ENCODE measurements around the gene RBBP4. TPM values are rescaled to one million over a fixed set of nuclear protein-coding genes. Genes with fewer than 3 reads are reported as not detected.

The RBBP4 gene
- total and polyA plus RNA-seq, 2 of the 13 experiments (the other 11 are each of a cell fraction or from before 2014, with no cell fraction given) = 64.4 to 166 TPM

- TF ChIP-seq ZNF776 (CRISPR knock-in tag; IDR thresholded peaks at IDR 0.05) = no peak
- no peak for TF ChIP-seq PAWR (CRISPR knock-in tag; IDR thresholded peaks at IDR 0.05; ENCODE audit: borderline replicate concordance)
- TF ChIP-seq FOSL1 (CRISPR knock-in tag; IDR thresholded peaks at IDR 0.05; ENCODE audit: borderline replicate concordance) = peak; percentile 18; the same call in 1 of the 2 replicates
- TF ChIP-seq ZNF446 (CRISPR knock-in tag; IDR thresholded peaks at IDR 0.05) = no peak
- no peak for TF ChIP-seq NR2F6 (IDR thresholded peaks at IDR 0.05)
- TF ChIP-seq NR2F6 (CRISPR knock-in tag; IDR thresholded peaks at IDR 0.05) = no peak
- TF ChIP-seq HMGXB4 (CRISPR knock-in tag; IDR thresholded peaks at IDR 0.05; ENCODE audit: borderline replicate concordance in 1 of 2, low read depth in 1 of 2) = 0 out of 4 replicates have a peak, but pooled peaks of 1 of the 2 experiments have one; percentile 19
- TF ChIP-seq HMGXB3 (CRISPR knock-in tag; IDR thresholded peaks at IDR 0.05; ENCODE audit: borderline replicate concordance) = no peak
- 0 out of 2 replicates have a peak, but pooled peaks have one; percentile 63 for TF ChIP-seq NFIB (CRISPR knock-in tag; IDR thresholded peaks at IDR 0.05; ENCODE audit: borderline replicate concordance)
- TF ChIP-seq TSC22D2 (CRISPR knock-in tag; IDR thresholded peaks at IDR 0.05; ENCODE audit: borderline replicate concordance) = no peak
- no peak for TF ChIP-seq HOXA3 (CRISPR knock-in tag; IDR thresholded peaks at IDR 0.05)
- TF ChIP-seq REXO4 (CRISPR knock-in tag; IDR thresholded peaks at IDR 0.05; ENCODE audit: borderline replicate concordance) = no peak
- no peak for TF ChIP-seq SRY (CRISPR knock-in tag; IDR thresholded peaks at IDR 0.05)
- no peak for TF ChIP-seq KDM3A (CRISPR knock-in tag; IDR thresholded peaks at IDR 0.05; ENCODE audit: low read depth)
- no peak for TF ChIP-seq ATRX (CRISPR knock-in tag; IDR thresholded peaks at IDR 0.05; ENCODE audit: borderline replicate concordance)
- peak; percentile 25; the same call in 1 of the 2 replicates for TF ChIP-seq ZNF337 (CRISPR knock-in tag; IDR thresholded peaks at IDR 0.05; ENCODE audit: borderline replicate concordance, low read depth)
- no peak for TF ChIP-seq ZKSCAN8 (CRISPR knock-in tag; IDR thresholded peaks at IDR 0.05; ENCODE audit: borderline replicate concordance)
These were observed 559 bp downstream of the RBBP4 start (continued) for GRCh38 chr1:32651461-32652073.
